Stimulated activated naive CD8-positive, alpha-beta T cell treated with anti-CD3 and anti-CD28 coated beads, Interleukin-15, amount 100 ng/mL, for 72 hours (primary cell): Measurements from ENCODE around the gene COMMD3.
"Not testable (repeated sequence)": the region's sequence is repeated elsewhere in the genome, so short reads cannot be mapped to it uniquely, and the experiment has no call there.

Experiments
- ATAC-seq: fragments of 150-1000 bp; cut with Tn5 transposase; 2 replicates; pipeline ENCODE4 v1.10.0; 2021; ENCODE audit warnings: mild to moderate bottlenecking, moderate library complexity
- DNase-seq, 2 donors: peaks; one replicate each; pipeline ENCODE4 v3.0.0; 2021 to 2022
- H3K27ac Mint-ChIP-seq, 2 donors: one replicate each; pipeline ENCODE4 v1.8.0; 2022; ENCODE audit warnings: mild to moderate bottlenecking in 2 of 2, mixed read lengths in 2 of 2, moderate library complexity in 2 of 2
- H3K27me3 Mint-ChIP-seq: one replicate; pipeline ENCODE4 v1.8.0; 2022; ENCODE audit warnings: mixed read lengths
- H3K4me1 Mint-ChIP-seq: one replicate; pipeline ENCODE4 v1.8.0; 2022; ENCODE audit warnings: mild to moderate bottlenecking, mixed read lengths
- H3K4me3 Mint-ChIP-seq, 2 donors: one replicate each; pipeline ENCODE4 v1.8.0; 2022; ENCODE audit warnings: mild to moderate bottlenecking in 2 of 2, mixed read lengths in 2 of 2, moderate library complexity in 1 of 2
- H3K9me3 Mint-ChIP-seq, 2 donors: one replicate each; pipeline ENCODE4 v1.8.0; 2022; ENCODE audit warnings: mixed read lengths in 2 of 2

COMMD3 gene

DNA sequence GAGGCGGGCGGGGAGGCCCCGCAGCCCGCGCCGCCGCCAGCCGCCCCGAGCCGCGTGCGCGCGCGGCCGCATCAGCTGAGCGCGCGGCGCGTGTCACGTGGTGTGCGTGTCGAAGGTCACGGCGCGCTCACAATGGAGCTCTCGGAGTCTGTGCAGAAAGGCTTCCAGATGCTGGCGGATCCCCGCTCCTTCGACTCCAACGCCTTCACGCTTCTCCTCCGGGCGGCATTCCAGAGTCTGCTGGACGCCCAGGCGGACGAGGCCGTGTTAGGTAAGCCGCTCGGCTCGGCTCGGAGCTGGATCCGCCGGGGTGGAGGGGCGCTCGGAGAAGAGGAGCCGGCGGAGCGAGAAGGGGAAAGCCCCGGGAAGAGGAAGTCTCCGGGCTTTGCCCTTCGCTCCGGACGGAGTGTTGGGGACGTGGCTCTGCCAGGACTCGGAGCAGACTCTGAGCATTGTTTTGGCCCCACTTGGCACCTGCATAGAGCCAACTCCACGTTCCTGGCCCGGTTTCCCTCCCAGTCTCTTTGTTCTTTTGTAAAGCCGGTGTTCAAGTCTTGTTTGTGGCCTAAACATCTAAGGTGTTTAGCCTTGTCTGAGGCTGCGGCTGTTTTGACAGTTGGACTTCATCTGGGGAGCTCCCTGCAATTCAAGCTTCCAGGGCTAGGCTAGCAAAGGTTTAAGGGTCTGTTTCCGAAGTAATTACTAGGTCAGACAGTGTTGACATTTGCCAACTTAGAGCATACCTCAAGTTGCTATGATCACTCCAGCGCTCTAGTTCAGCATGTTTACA, at the start of gene COMMD3:
TSS of gene COMMD3 (plus strand) at position 103 of the 790 bp plus-strand sequence. CDS start at position 133, 30 bp downstream.
- no peaks in the 10 kb centered on the region for H3K9me3 Mint-ChIP-seq
- H3K4me1 Mint-ChIP-seq: peaks cover 27% of the 10 kb centered on the region
- H3K4me3 Mint-ChIP-seq: peak within 1 kb of the TSS; percentile 91 to 99
- peak; percentile 86 for ATAC-seq
- peak within 1 kb of the TSS; percentile 96 to 98 for H3K27ac Mint-ChIP-seq
- peak; percentile 71 to 78 for DNase-seq
- peaks cover 8% of the 10 kb centered on the region for H3K27me3 Mint-ChIP-seq

DNA sequence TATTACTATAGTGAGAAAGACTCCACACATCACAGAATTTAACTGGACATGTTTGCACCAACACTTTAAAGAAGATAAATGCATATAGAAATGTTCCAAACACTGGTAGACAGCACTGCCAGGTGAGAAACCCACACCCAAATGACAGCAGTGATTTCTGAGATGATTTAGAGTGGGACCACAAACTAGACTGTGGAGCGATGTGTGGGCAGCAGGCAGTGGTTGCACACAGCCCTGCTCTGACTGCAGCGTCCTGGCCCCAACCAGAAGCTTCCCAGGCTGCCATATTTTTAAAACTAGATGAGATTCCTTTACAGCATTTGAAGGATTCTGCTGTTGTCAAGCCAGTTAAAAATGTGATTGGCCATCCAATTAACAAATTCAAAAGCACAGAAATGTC, 47.7 kb upstream of the COMMD3 start:
- no peak overlapping the region for H3K4me3 Mint-ChIP-seq
- H3K27me3 Mint-ChIP-seq: peaks cover 18% of the 10 kb centered on the region
- no peaks in the 10 kb centered on the region for H3K4me1 Mint-ChIP-seq
- DNase-seq (peak in 1 of 2 donors; percentile 21), ATAC-seq (peak; percentile 73)
- no peaks in the 10 kb centered on the region for H3K9me3 Mint-ChIP-seq
- no peak overlapping the region for H3K27ac Mint-ChIP-seq

DNA sequence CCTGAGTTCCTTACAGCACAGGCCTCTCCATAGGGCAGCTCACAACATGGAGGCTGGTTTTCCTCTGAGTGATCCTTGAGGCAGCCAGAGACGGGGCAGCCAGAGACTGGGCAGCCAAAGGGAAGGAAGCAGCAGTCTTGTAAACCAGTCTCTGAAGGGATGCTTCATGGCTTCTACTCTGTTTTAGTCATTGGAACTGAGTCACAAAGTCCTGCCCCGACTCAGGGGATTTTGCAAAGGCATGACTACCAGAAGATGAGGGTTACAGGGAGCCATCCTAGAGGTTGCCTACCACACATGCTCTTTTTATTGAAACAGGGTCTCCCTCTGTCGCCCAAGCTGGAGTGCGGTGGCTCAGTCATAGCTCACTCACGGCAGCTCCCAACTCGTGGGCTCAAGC, 44.4 kb upstream of the COMMD3 start:
- Mint-ChIP-seq H3K4me1 (no peaks in the 10 kb centered on the region), H3K9me3 (no peaks in the 10 kb centered on the region), H3K27ac (no peak overlapping the region), H3K4me3 (no peak overlapping the region), H3K27me3 (peaks cover 12% of the 10 kb centered on the region)
- ATAC-seq (peak; percentile 28), DNase-seq (no peak)

DNA sequence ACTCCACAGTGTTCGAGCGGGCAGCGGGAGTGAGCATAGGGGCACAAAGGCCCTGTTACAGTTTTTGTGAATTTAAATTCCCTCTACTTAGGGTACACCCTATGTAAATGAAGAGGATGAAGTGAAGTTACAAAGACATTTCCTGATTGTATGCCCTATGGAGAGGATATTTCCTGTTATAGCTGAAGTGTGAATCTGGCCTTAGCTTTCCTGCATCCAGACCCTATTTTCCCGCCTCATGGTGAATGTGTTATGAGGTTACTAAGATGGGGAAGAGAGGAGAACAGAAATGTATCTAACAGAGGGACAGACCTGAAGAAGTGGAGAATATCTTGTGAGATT, 37.8 kb upstream of the COMMD3 start:
- no peak overlapping the region for H3K4me3 Mint-ChIP-seq

DNA sequence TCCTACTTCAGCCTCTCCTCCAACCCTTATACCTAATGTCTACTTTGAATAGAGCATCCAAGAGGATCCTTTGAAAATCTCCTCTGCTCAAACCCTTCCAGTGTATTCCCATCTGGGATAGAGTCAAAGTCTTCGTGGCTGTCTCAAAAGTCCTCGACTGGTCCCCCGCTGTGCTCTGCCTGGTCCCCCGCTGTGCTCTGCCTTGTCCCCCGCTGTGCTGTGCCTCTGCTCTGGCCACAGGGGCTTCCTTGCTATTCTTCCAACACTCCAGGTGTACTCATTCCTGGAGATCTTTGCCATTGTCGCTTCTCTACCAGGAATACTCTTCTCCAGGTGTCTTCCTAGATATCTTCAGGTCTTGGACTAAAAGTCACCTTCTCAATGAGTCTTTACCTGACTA, 36.1 kb upstream of the COMMD3 start:
- Mint-ChIP-seq H3K4me1 (no peaks in the 10 kb centered on the region), H3K4me3 (no peak overlapping the region), H3K9me3 (no peaks in the 10 kb centered on the region), H3K27me3 (peaks cover 12% of the 10 kb centered on the region), H3K27ac (no peak overlapping the region)
- ATAC-seq (no peak), DNase-seq (no peak)

More for the DNA sequence above, 37.8 kb upstream of the COMMD3 start:
- ATAC-seq: no peak
- no peaks in the 10 kb centered on the region for H3K4me1 Mint-ChIP-seq
- H3K9me3 Mint-ChIP-seq: no peaks in the 10 kb centered on the region
- H3K27me3 Mint-ChIP-seq: peaks cover 12% of the 10 kb centered on the region
- DNase-seq: no peak
- H3K27ac Mint-ChIP-seq: no peak overlapping the region

DNA sequence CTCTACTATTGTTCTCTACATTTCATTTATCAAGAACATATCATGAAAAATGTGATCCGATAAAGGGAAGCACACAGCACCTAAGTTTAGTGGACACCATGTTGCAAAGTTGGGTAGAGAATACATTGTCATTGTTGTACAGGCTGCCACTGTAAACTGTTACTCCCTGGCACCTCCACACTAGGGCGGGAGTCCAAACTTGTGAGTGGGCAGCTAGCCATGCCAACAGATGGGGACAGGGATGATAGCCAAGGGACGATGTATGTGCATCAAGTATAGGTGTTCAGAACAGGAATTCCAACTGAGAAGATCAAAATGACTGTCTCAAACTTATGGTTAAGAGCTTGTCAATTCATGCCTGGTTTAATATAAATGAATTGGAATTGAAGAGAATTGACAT, 31.1 kb upstream of the COMMD3 start:
- no peak overlapping the region for H3K27ac Mint-ChIP-seq
- peaks cover 4% of the 10 kb centered on the region for H3K27me3 Mint-ChIP-seq
- no peaks in the 10 kb centered on the region for H3K4me1 Mint-ChIP-seq
- ATAC-seq (no peak), DNase-seq (no peak)
- no peak overlapping the region for H3K4me3 Mint-ChIP-seq
- H3K9me3 Mint-ChIP-seq: no peaks in the 10 kb centered on the region

DNA sequence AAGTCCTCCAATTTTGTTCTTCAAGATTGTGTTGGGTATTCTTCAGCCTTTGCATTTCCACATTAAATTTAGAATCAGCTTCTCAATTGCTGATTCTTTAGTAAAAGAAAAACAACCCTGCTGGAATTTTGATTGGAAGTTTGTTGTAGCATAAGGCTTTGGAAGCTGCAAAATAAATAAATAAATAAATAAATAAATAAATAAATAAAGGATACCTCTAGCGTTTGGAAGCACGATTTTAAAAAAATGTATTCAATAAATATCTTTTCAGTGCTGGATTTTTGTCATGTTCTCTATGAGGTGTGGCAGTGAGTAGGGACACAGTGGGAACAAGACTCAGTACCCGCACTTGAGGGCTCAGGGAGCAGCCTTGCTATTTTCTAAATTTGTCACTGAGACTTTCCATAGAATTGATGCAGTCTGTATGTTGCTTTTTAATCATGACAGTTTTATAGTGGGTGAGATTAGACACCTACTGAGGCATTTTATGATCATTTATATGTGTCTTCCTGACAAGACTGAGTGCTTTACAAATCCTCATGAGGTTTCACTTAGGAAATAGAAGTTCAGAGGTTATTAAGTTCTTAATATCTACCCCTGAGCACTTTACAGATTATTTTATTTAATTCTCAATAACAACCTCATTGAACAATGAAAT, 22.3 kb upstream of the COMMD3 start:
- no peaks in the 10 kb centered on the region for H3K4me1 Mint-ChIP-seq
- ATAC-seq: no peak
- peaks cover 25% of the 10 kb centered on the region for H3K27me3 Mint-ChIP-seq
- H3K4me3 Mint-ChIP-seq: no peak overlapping the region
- H3K9me3 Mint-ChIP-seq: no peaks in the 10 kb centered on the region
- no peak overlapping the region for H3K27ac Mint-ChIP-seq
- DNase-seq: no peak

DNA sequence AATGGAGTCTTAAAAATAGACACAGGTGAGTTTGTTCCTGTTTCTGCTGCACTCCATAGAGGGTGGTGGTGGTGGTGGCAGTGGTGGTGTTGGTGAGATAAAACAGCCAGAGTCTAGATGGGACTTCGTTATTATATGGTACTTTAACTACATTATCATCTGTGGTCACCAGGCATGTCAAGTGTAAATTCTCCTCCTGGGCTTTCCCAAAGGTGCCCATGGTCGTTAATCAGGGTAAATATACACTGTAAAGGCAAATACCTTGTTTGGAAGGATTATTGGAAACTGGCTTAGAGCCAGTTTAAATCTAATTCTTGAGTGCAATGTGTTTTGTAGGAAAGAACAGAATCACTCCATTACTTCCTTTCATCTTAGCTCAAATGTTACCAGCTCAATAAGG, 21.5 kb upstream of the COMMD3 start:
- Mint-ChIP-seq H3K27me3 (peaks cover 25% of the 10 kb centered on the region), H3K9me3 (no peaks in the 10 kb centered on the region), H3K4me3 (no peak overlapping the region), H3K27ac (no peak overlapping the region), H3K4me1 (no peaks in the 10 kb centered on the region)
- DNase-seq (no peak), ATAC-seq (no peak)

DNA sequence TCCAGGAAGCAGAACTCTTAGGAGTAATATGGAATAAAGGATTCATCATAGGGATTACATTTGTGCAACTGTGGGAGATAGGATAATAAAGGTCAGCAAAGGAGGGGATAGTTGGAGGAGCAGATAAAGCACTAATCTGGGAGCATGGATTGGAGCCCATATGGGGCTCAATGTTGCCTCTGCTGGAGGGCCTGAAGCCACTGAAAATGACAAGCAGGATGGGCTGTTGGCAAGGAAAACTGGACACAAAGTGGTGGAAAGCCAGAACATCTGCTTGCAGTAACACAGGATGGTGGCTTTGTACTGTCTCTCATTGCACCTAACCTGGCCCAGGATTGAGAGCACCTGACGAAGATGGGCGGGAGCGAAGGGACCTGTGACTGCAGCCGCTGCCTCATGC, 15.0 kb upstream of the COMMD3 start:
- Mint-ChIP-seq H3K4me3 (no peak overlapping the region), H3K27ac (no peak overlapping the region), H3K9me3 (no peaks in the 10 kb centered on the region), H3K27me3 (peaks cover 20% of the 10 kb centered on the region), H3K4me1 (no peaks in the 10 kb centered on the region)
- no peak for DNase-seq
- ATAC-seq: no peak

DNA sequence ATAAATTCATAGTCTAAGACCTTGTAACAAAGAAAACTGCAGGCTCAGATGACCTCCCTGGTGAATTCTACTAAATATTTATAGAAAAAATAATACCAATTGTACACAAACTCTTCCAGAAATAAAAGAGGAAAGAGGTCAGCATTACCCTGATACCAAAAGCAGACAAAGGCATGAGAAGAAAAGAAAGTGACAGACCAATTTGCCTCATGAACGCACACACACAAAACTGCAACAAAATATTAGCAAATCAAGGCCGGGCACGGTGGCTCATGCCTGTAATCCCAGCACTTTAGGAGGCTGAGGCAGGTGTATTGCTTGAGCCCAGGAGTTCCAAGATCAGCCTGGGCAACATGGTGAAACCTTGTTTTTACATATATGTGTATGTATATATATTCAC, 12.7 kb upstream of the COMMD3 start:
- H3K4me1 Mint-ChIP-seq: no peaks in the 10 kb centered on the region
- ATAC-seq (no peak), DNase-seq (no peak)
- no peak overlapping the region for H3K4me3 Mint-ChIP-seq
- peaks cover 20% of the 10 kb centered on the region for H3K27me3 Mint-ChIP-seq
- no peaks in the 10 kb centered on the region for H3K9me3 Mint-ChIP-seq
- H3K27ac Mint-ChIP-seq: no peak overlapping the region

DNA sequence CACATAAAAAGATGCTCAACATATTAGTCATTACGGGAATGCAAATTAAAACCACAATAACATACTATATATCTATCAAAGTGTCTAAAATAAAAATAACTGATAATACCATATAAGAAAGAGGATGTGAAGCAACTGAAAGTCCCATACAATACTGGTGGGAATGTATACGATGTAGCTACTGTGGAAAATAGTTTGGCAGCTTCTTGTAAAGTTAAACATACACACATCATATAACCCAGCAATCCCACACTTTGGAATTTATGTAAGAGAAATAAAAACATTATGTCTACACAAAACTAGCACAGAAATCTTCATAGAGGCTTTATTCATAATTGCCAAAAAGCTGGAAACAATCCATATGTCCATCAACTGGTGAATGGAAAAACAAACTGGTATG, 10.5 kb upstream of the COMMD3 start:
- H3K4me3 Mint-ChIP-seq: no peak overlapping the region

DNA sequence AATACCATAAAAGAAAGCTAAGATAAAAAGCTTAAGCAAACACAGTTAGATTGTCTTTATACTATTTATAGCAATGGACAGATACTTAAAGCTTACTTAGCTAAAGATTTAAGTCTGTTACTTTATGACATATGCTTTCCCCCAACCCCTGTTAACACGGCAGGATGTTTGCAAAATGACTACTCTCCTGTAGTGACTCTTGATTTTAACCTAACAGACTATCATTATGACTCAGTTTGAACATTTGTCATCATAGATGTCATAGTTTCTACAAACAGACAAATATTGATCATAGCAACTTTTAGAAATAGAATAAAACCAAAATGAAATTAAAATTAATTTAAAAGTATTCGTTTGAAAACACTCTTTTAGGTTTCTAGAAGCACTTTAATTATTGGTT, 7.8 kb upstream of the COMMD3 start:
- Mint-ChIP-seq H3K9me3 (no peaks in the 10 kb centered on the region), H3K4me3 (no peak overlapping the region), H3K27ac (no peak overlapping the region), H3K27me3 (peaks cover 20% of the 10 kb centered on the region), H3K4me1 (no peaks in the 10 kb centered on the region)
- peak in 1 of 2 donors; percentile 57 for DNase-seq
- ATAC-seq: peak; percentile 100

More for the DNA sequence above, 10.5 kb upstream of the COMMD3 start:
- DNase-seq (no peak), ATAC-seq (no peak)
- no peaks in the 10 kb centered on the region for H3K4me1 Mint-ChIP-seq
- H3K27me3 Mint-ChIP-seq: peaks cover 21% of the 10 kb centered on the region
- H3K9me3 Mint-ChIP-seq: no peaks in the 10 kb centered on the region
- no peak overlapping the region for H3K27ac Mint-ChIP-seq

DNA sequence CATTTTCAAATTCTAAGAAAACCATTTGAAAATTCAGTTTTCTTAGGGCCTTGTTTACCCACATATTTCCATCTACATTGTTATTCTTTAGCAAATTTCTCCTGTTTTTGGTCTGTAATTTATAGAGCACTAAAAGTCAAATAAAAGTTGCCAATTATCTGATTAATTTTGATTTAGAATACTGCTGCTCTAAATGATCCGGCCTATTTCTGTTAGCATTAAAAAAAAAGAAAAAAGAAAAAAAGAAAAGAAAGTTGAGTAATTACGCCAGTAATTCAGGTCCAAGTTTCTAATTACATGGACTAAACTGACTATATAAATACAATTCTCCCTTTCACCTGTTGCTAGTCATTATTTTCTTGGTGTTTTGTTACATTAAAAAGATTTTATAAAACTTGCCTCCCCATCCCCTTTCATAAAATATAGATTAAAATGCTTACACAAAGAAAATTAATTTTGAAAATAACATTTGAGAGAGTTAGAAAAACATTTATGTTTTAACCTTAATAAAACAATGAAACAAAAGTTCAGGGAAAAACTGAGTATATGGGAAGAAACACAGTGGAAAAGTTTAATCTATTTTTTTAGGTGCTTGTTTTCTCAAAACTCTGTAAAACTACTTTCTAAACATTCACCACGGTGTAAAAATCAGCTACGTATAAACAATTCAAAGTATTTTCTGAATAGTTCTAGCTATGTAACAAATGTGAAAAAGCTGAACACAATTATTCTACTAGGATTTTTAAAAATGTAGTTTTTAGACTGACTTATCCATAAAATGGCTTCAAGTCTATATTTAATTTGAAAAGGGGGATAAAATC, 6.8 kb upstream of the COMMD3 start:
- peaks cover 20% of the 10 kb centered on the region for H3K27me3 Mint-ChIP-seq
- ATAC-seq (no peak), DNase-seq (no peak)
- no peaks in the 10 kb centered on the region for H3K9me3 Mint-ChIP-seq
- H3K27ac Mint-ChIP-seq: peak overlapping the region in 1 of 2 donors; percentile 84
- no peaks in the 10 kb centered on the region for H3K4me1 Mint-ChIP-seq
- peak overlapping the region in 1 of 2 donors; percentile 35 for H3K4me3 Mint-ChIP-seq

DNA sequence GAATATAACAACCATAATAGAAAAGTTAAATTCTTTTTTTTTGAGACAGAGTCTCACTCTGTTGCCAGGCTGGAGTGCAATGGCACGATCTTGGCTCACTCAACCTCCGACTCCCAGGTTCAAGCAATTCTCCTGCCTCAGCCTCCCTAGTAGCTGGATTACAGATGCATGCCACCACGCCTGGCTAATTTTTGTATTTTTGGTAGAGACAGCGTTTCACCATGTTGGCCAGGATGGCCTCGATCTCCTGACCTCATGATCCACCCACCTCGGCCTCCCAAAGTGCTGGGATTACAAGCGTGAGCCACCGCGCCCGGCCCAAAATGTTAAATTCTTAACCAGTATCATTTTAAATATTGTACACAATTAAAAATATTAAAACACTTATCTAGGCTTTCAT, 6.2 kb upstream of the COMMD3 start:
- DNase-seq, H3K9me3 Mint-ChIP-seq, H3K4me1 Mint-ChIP-seq, H3K4me3 Mint-ChIP-seq, ATAC-seq, H3K27ac Mint-ChIP-seq: not testable (repeated sequence)
- peaks cover 20% of the 10 kb centered on the region for H3K27me3 Mint-ChIP-seq

DNA sequence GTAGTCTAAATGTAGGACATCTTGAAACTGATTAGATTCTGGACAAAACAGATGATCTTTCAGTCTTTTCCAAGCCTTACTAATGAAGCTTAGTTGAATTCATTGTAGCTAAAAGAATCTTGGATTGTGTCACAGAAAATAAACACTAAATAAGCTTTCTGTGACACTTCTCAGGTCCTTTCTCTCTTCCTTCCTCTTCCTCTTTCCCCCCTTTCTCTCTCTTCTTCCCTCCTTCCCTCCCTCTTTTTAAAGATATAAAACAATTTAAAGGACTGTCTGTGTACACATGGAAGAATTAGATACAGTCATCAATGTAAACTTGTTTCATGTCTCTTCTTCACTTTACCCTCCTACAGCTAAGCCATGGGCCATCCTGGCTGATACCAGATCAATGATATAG, 5.3 kb upstream of the COMMD3 start:
- H3K4me1 Mint-ChIP-seq: no peaks in the 10 kb centered on the region
- H3K27ac Mint-ChIP-seq: no peak overlapping the region
- no peak for ATAC-seq
- no peak overlapping the region for H3K4me3 Mint-ChIP-seq
- peaks cover 20% of the 10 kb centered on the region for H3K27me3 Mint-ChIP-seq
- H3K9me3 Mint-ChIP-seq: no peaks in the 10 kb centered on the region
- no peak for DNase-seq

DNA sequence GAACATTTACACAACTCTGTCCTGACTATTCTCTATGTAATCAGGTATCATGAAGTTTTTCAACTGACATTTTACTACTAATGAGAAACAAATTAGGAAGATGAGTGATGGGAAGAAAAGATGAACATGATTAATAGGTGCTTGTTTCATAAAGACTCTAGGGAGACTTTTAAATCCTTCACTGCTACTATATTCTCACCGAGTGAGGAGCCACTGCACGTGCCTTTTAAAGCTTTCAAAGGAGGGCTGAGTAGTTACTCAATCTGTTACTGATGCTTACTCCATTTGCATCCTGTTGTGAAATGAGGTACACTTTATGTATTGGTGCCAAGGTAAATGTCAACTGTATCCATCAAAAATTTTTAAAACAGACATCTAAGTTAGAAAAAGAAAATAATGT, 1.3 kb upstream of the COMMD3 start:
- Mint-ChIP-seq H3K4me1 (peaks cover 21% of the 10 kb centered on the region), H3K27me3 (peaks cover 10% of the 10 kb centered on the region), H3K4me3 (peak overlapping the region in 1 of 2 donors; percentile 99), H3K27ac (no peak overlapping the region), H3K9me3 (no peaks in the 10 kb centered on the region)
- ATAC-seq (no peak), DNase-seq (no peak)
